GM19438 (cell line): ENCODE measurements around the gene UBE2J2.
"Not testable (repeated sequence)": the region's sequence is repeated elsewhere in the genome, so short reads cannot be mapped to it uniquely, and the experiment has no call there.

ENCODE experiments used
- ATAC-seq: cut with Tn5 transposase; IDR thresholded peaks from one replicate; pipeline ENCODE4 v1.9.1; 2021; ENCODE audit warnings: low read depth; ENCODE audit not compliant: unreplicated experiment

The UBE2J2 gene

DNA sequence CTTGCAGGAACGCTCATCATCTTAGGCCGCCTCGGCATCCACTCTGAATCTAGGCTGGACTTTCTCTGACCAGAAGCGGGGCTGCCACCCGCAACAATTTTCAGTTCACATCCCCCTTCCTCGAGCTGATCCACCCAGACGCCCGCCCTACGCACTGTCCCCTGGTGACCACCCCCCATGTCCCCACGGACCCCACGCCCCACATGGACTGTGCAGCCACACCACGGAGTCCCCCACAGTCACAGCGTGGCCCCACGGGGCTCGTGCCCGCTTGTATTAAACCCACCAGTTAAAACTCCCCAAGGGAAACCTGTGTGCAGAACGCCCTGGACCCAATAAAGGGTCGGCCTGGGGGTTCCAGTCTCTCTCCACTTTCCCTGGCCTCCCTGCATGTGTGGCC lies 14.1 kb downstream of the UBE2J2 start:
- ATAC-seq: no peak

DNA sequence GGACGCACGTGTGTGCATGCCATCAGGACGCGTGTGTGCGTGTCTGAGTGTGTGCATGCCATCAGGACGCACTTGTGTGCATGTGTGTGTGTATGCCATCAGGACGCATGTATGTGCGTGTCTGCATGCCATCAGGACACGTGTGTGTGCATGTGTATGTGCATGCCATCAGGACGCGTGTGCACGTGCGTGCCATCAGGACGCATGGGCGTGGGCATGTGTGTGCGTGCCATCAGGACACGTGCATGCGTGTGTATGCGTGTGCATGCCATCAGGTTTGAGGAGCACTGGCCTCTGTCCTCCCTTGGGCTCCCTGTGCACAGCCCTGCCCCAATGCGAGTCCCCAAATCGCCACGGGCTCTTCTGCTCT lies 14.6 kb downstream of the UBE2J2 start:
- no peak for ATAC-seq

DNA sequence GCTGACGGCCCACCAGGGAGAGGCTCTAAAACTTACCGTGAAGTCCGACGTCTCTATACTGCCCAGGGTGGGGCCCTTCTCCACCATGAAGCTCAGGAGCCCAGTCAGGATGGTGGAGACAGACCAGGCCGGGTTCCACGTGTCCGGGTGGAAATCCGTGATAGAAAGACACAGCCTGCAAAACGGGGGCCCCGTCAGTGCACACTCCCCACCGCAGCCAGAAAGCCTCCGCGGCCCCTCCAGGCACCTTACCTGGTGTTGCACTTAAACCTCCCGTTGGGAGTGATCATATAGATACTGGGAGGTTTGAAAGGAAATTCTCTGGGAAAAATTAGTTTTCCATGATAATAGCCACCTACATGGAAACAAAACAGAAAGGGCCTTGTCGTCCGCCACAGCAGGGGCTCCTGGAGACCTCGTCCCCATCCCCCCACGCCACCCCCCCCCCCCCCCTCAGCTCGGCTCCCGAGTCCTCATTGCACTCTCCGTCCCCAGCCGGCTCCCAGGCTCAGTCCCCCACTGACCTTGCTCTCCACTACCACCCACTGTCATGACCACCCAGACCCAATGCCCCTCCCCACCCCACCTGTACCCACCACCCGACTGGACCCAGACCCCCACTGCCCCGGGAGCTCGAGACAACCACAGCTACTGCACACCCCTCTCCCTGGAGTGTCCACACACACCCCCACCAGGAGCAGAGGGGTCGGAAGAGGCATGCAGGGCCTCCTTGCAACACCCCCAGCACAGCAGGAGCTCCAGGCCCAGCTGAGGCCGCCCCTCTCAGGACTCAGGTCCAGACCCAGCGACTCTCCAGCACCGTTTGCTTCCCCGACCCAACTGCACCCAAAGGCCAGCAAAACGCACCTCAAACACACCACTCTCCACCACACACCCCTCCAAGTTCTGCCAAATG lies 16.4 kb downstream of the UBE2J2 start:
- no peak for ATAC-seq

DNA sequence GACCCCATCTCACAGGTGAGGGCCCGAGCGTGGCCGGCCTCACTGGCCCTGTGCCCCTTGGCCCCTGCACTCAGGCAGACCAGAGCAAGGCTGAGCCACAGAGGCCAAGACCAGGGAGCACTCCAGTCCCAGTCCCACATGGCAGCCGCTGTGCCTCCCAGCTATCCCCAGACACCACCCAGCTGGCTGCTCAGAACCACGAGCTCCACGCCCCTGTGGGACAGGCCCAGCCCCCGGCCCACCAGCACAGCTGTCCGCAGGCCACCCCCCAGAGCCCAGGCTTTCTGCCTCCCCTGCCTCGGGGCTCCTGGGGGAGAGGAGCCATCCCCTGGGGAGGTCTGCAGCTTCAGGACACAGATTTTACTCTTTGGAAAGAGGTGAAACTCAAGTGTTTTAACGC lies 18.0 kb downstream of the UBE2J2 start:
- ATAC-seq: no peak

DNA sequence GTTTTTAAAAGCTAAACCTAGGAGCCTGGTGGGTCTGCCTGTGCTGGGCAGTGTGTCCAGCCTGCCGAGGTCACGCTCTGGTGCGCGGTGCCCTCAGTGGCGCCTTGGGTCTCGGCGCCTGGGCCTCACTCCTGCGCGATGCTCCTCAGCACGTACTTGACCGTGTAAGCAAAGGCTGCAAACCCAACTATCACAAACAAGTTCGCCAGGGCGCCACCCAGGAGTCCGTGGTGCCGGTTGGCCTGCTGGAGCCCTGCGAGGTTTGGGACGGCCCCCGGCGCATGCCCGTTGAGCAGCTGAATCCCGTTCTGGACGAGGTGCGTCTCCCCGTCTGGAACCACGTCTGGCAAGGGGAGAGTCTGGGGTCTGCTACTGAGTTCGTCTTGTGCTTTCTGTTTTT lies 18.6 kb downstream of the UBE2J2 start:
- no peak for ATAC-seq

DNA sequence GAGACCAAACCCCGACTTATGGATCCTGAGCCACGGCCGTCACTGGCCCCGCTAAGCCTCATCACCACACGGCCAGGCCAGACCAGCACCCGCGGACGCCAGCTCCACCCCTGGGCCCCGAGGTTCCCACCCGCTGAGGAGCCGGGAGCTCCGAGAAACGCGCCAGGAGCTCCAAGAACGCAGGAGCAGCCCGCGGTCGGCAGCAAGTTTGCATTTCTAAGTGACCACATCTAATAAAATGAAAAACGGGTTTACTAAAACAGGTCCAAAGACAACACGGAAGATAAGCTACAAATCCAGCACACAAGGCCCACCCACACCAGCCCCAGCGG lies 19.0 kb downstream of the UBE2J2 start:
- ATAC-seq: no peak

DNA sequence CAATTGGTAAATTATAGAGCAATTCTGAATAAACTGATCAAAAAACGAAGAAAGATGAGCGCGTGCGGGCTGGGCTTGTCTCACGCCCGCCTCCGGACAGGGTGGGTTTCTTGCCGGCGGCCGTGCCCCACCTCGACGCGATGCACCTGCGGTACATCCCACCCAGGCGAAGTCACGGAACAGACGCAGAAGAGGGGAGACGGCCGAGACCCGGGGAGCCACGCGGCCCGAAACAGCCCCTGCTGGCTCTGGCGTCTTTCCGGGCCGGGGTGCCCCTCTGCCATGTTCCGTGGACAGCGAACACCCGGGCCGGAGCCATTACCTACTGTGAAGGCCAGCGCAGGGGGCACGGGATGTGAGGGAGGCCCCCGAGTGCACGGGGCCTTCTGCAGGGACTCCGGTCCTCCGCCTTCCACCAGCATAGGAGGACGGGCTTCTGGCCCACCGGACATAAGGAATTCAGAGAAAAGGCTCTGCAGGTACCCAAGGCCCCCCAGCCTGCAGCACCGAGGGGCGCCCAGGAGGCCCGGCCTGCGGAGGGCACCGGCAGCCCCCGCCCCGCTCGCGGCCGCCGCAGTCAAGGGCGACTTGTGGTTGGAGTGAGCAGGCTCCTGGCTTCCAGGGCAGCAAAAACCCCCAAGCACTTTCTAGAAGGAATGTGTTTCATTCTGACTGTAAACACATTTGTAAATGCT lies 19.5 kb downstream of the UBE2J2 start:
- no peak for ATAC-seq

DNA sequence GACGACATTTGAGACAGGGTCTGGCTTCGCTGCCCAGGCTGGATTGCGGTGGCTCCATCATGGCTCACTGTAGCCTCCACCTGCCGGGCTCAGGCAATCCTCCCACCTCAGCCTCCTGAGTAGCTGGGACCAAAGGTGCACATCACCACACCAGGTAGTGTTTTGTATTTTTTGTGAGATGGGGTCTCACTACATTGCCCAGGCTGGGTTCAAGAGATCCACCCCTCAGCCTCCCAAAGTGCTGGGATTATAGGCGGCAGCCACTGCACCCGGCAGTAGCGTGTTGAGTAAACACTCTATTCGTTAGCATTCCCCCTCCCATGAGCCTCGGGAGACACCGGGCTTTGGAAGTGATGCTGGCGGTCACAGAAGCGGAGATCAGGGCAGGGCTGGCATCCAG lies 20.3 kb downstream of the UBE2J2 start:
- ATAC-seq: no peak

DNA sequence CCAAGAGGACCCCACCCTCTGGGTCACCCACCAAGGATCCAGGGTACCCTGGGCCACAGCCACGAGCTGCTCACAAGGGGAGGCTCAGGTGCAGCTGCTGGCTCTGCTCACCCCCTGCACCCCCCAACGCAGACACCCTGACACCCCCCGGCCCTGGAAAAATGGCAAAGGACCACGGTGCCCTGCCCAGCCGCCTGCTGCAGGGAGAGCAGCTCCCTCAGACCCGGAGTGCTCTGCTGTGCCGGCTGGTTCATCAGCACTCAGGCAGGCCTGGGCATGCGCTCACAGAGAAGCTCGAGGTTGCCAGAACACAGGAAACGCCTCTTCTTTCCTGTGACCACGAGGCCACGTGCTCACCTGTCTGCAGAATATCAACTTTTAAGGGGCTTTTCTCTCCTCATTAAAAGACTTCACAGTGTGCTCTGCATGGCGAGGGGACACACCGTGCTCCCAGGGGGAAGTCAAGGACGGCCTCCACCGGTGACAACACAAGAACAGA lies 22.8 kb downstream of the UBE2J2 start:
- no peak for ATAC-seq

DNA sequence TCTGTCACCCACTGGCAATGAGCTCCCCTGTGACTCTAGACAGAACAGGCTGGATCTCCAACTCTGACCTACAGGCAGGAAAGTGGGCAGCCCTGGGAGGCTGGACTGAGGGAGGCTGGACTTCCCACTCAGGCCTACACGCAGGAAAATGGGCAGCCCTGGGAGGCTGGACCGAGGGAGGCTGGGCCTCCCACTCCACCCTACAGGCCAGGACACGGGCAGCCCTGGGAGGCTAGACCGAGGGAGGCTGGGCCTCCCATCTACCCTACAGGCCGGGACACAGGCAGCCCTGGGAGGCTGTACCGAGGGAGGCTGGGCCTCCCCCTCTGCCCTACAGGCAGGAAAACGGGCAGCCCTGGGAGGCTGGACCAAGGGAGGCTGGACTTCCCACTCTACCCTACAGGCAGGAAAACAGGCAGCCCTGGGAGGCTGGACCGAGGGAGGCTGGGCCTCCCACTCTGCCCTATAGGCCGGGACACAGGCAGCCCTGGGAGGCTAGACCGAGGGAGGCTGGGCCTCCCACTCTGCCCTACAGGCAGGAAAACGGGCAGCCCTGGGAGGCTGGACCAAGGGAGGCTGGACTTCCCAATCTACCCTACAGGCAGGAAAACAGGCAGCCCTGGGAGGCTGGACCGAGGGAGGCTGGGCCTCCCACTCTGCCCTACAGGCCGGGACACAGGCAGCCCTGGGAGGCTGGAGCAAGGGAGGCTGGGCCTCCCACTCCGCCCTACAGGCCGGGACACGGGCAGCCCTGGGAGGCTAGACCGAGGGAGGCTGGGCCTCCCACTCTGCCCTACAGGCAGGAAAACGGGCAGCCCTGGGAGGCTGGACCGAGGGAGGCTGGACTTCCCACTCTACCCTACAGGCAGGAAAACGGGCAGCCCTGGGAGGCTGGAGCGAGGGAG lies 25.4 kb downstream of the UBE2J2 start:
- ATAC-seq: not testable (repeated sequence)

DNA sequence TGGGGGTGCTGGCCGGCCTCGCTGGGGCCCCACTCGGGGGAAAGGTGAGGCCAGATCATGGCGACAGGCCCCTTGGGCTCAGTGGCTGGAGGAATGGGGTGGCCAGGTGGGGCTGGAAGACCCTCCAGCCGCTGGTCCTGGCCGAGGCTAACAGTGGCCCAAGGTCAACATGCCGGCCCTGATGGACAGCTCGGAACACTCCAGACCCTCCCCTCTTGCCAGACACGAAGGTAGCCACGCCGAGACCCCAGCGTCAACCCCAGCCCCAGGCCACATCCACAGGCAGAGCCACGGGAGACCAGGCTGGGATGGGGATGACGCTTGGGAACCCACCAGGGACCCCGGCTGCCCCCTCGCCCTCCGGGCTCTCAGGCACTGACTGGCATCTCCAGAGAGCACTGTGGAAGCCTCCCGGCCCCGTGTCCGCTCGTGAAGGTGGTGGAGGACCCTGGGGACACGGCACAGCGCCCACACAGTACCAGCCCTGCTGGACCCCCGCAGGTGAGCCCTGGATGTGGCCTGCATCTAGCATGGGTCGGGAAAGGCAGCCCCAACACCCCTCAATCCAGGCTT lies 26.2 kb downstream of the UBE2J2 start:
- ATAC-seq: no peak

DNA sequence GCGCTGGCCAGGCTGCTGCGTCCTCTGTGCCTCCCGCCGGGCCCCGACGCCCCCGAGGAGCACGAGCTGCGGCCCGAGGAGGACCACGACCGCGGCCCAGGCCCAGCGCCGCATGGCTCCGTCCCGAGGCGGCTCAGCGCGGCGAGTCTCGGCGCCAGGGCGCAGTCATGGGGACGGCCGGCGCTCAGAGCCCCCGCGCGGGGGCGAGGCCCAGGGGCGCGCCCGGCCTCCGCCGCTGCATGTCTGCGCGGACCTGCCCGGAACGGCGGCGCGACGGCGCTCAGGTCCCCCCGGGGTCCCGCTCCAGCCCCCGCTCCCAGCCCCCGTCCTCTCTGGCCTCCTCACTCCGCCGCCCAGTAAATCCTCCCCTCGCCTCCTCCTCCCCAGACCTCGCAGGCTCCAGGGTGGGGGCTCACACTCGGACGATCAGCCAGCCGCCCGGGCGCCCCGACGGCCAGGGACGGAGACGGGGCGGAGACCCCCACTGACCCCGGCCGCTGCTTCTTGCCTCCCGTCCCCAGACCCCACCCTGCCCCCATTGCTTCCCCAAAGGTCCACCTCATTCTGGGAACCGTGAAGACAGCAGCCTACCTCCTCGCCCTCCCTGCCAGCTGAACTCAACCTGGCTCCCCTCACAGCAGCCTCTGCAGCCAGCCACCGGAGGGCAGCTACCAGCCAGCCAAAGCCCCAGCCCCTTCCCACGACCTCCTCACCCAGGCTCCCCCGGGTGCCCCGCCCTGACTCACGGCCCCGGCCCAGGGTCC lies 26.9 kb downstream of the UBE2J2 start, which contains the start of gene C1QTNF12:
Gene C1QTNF12, minus strand, starts transcription at position 146 of the 764 bp plus-strand sequence. Its CDS starts 32 bp downstream, at position 114.
- no peak for ATAC-seq

DNA sequence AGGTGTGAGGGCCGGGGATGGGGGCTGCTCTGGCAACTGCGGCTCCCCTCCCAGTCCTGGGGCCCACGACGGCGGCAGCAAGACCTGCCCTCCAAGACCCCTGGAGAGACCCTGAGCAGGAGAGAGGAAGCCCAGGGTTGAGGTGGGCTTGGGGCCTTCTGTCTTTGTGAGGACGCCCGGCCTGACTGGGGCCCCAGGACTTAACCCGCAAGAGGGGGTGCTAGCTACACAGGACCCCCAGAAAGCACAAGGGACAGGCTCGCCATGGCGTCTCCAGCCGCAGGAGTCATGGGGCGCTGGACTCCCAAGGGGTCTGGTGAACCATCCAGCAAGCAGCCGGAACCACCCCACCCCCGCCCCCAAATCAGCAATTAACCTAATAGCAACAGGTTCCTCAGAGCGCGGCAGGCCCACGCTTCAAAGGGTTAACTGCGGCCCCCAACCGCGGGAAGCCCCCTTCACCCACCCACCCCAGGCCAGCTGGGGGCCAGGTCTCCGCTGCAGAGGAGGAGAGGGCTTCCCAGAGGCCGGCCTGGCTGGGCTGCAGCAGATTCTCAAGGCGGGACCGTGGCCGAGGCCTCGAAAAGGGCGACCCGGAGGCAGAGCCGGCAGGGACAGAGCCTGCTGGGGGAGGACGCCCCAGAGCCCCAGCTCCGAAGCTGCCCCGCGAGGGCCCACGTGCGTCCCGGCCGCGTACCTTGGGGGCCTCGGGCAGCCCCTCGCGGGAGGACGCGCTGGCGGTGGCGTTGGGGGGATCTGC lies 27.7 kb downstream of the UBE2J2 start:
- no peak for ATAC-seq

DNA sequence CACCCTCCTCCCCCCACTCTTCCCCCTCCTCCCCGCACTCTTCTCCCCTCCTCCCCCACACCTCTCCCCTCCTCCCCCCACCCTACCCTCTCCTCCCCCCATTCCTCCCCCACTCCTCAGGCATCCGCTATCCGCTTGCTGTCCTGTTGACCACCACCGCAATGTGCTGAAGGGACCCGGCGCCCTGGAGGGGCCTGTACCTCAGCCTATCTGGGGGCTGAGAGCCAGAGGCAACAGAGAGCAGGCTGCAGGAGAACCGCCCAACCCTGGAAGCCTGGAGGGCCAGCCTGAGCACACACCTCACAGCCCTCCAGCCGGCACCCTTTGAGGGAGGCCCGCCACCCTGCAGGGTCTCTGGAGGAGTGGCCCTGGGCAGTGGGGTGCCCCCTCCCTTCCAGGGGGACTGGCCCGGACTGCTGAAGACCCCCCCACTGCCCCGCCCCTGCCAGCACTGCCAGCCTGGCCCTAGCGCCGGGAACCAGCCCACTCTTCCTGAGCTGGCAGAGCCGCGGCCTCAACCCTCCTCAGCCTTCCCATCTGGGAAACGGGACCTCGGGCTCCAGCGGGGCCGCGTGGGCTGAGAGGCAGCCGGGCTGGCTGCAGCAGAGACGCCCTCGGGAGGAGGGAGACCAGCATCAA lies 28.4 kb downstream of the UBE2J2 start:
- no peak for ATAC-seq

DNA sequence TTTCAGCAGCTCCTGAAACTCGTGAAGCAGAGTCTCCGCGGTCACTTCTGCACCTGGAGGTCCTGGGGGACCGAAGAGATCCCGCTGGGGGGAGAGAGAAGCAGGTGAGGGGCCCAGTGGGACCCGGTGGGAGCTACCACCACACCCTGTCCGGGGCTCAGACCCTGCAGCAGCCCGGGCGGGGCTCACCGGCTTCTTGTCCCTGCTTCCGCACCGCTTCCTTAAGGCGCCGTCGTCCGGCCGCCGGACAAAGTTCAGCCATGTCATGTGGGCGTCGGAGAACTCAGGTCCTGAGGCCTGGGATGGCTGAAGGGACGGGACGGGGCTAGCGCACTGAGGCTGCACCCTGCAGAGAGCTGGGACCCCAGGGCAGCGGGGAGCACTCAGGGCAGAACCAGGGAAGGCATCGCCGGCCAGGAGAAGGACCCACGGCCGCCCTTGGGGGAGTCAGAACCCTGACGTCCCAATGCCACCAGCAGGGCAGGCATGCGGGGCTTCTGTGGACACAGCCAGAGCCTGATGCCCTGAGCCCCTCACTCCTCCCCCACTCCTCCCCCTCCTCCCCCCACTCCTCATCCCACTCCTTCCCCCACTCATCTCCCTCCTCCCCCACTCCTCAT lies 29.4 kb downstream of the UBE2J2 start:
- no peak for ATAC-seq

DNA sequence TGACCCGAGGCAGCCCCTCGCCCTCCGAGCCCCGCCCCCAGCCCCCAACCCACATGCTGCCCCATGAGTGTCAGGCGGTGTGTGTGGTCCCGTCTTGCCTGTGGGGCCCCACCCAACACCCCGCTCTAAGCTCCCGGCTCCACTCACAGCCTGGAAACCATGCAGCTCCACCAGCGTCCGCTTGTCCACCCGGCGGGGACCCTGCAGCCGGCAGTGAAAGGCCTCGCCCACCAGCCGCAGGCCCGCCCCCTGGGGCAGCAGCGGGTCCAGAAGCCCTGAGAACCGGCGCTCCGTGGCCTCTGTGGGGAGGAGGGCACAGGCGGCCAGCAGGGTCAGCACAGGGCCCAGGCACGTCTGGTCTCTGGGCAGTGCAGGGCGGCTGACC lies 29.9 kb downstream of the UBE2J2 start:
- ATAC-seq: no peak

DNA sequence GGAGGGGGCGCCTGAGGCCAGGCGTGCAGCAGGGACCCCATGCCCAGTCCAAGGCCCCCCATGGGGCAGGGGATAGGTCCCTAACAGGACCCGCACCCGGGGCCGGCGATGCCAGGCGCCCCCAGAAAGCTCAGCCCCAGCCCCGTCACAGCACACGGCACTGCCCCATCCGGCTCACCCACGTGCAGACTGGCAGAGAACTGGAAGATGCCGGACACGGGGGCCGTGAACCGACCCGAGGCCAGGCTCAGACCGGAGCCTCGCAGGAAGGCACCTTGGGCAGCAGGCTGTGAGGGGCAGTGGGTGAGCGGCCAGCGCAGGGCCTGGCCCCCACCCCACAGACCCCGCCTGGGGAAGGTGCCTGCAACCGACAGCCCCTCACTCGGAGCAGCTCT lies 30.4 kb downstream of the UBE2J2 start:
- no peak for ATAC-seq
